H1 (cell line): ENCODE measurements around the gene ZNF577. TPM values are rescaled to one million over a fixed set of nuclear protein-coding genes. Genes with fewer than 3 reads are reported as not detected.

Experiments used
- polyA plus RNA-seq, 7 experiments: library from polyadenylated mRNA; depleted of rRNA in 3 of 7; stranded (reverse) in 5 of 7; unstranded in 2 of 7; fragments of >200 nt in 5 of 7; fragments of 200-250 nt in 2 of 7; gene quantifications; 1 replicate in 5 of 7; 2 replicates in 1 of 7; 4 replicates in 1 of 7; pipeline versions ENCODE4 v1.2.1 to v1.2.3, GENCODE V29; 2011 to 2013; ENCODE audit warnings: missing spikeins in 2 of 7, mixed read lengths in 2 of 7
- total RNA-seq: library from RNA; stranded (reverse); fragmentation: NEBNext Ultra II Directional; extraction: Animal tissue kit (Norgen Biotek cat#: 25700); gene quantifications from 2 replicates; pipeline ENCODE4 v1.2.1, GENCODE V29; 2021

The ZNF577 gene
- total and polyA plus RNA-seq, 2 of the 8 experiments (the other 6 are each of a cell fraction or from before 2014, with no cell fraction given): 13.8 to 14.9 TPM

Other genes starting within 250 kb of the ZNF577 start
- not detected in 2 replicates for gene SIGLEC14, start 241.1 kb downstream of the ZNF577 start, total RNA-seq
- not detected in 2 replicates for gene SIGLEC14, start 241.1 kb downstream of the ZNF577 start, polyA plus RNA-seq (2011; rRNA removed)
- gene SPACA6, start 194.6 kb downstream of the ZNF577 start, total RNA-seq: 4.1 and 7.5 TPM in 2 replicates
- 7.1 and 9.7 TPM in 2 replicates for gene SPACA6, start 194.6 kb downstream of the ZNF577 start, polyA plus RNA-seq (2011; rRNA removed)
- 0.19 TPM in 1 of 2 replicates, not detected in the other for gene HAS1, start 164.0 kb downstream of the ZNF577 start, total RNA-seq
- gene HAS1, start 164.0 kb downstream of the ZNF577 start, polyA plus RNA-seq (2011; rRNA removed): 1.5 and 1.9 TPM in 2 replicates
- gene FPR1, start 136.1 kb downstream of the ZNF577 start, total RNA-seq: not detected in 2 replicates
- gene FPR1, start 136.1 kb downstream of the ZNF577 start, polyA plus RNA-seq (2011; rRNA removed): 0.11 TPM in 1 of 2 replicates, not detected in the other
- not detected in 2 replicates for gene FPR2, start 126.8 kb downstream of the ZNF577 start, total RNA-seq
- 0.05 and 0.17 TPM in 2 replicates for gene FPR2, start 126.8 kb downstream of the ZNF577 start, polyA plus RNA-seq (2011; rRNA removed)
- not detected in 2 replicates for gene FPR3, start 92.8 kb downstream of the ZNF577 start, total RNA-seq
- gene FPR3, start 92.8 kb downstream of the ZNF577 start, polyA plus RNA-seq (2011; rRNA removed): not detected in 2 replicates
- gene ZNF649, start 17.1 kb upstream of the ZNF577 start, total RNA-seq: 44.0 and 51.7 TPM in 2 replicates
- gene ZNF649, start 17.1 kb upstream of the ZNF577 start, polyA plus RNA-seq (2011; rRNA removed): 13.3 and 24.7 TPM in 2 replicates
- 7.5 and 14.2 TPM in 2 replicates for gene ZNF613, start 39.5 kb upstream of the ZNF577 start, total RNA-seq
- gene ZNF613, start 39.5 kb upstream of the ZNF577 start, polyA plus RNA-seq (2011; rRNA removed): 3.8 and 4.7 TPM in 2 replicates
- gene ZNF350, start 98.9 kb upstream of the ZNF577 start, total RNA-seq: 5.3 and 6.2 TPM in 2 replicates
- 1.7 and 1.8 TPM in 2 replicates for gene ZNF350, start 98.9 kb upstream of the ZNF577 start, polyA plus RNA-seq (2011; rRNA removed)
- 7.5 and 9.6 TPM in 2 replicates for gene ZNF615, start 120.3 kb upstream of the ZNF577 start, total RNA-seq
- gene ZNF615, start 120.3 kb upstream of the ZNF577 start, polyA plus RNA-seq (2011; rRNA removed): 1.9 and 2.8 TPM in 2 replicates
- gene ZNF614, start 140.4 kb upstream of the ZNF577 start, total RNA-seq: 18.2 and 18.7 TPM in 2 replicates
- gene ZNF614, start 140.4 kb upstream of the ZNF577 start, polyA plus RNA-seq (2011; rRNA removed): 3.3 and 4.7 TPM in 2 replicates
- 7.1 and 8.3 TPM in 2 replicates for gene ZNF432, start 160.9 kb upstream of the ZNF577 start, total RNA-seq
- gene ZNF432, start 160.9 kb upstream of the ZNF577 start, polyA plus RNA-seq (2011; rRNA removed): 1.8 and 2.0 TPM in 2 replicates
- 17.4 and 17.9 TPM in 2 replicates for gene ZNF841, start 207.8 kb upstream of the ZNF577 start, total RNA-seq
- gene ZNF841, start 207.8 kb upstream of the ZNF577 start, polyA plus RNA-seq (2011; rRNA removed): 4.1 and 5.1 TPM in 2 replicates